ENCODE measurements around the gene CD36.

GRCh38 chr7:80631421-80631820, 7.0 kb upstream of the CD36 start:
- TF ChIP-seq CTCF (conservative IDR thresholded peaks at IDR 0.05; ENCODE audit: low read depth, low read length) (no peak), EZH2 (IDR thresholded peaks at IDR 0.05; ENCODE audit: low read length, unreplicated experiment) (no peak), EZH2phosphoT487 (IDR thresholded peaks at IDR 0.05; ENCODE audit: borderline replicate concordance, low read length) (no peak)

All from PC-3 (cell line).